ENCODE results near the gene EEF1AKMT2. TPM values are rescaled to one million over a fixed set of nuclear protein-coding genes. Genes with fewer than 3 reads are reported as not detected.

The EEF1AKMT2 gene
- polyA plus RNA-seq, 2 of the 4 experiments (the other 2 are of a cell fraction) = 23.5 to 28.1 TPM

- Histone ChIP-seq H3K9me3 (no peaks in the 10 kb centered on the region), H3K4me2 (no peak overlapping the region), H3K4me1 (peaks cover 11% of the 10 kb centered on the region; the same call in 2 of the 3 replicates), H3K27ac (no peak overlapping the region), H3K4me3 (no peak overlapping the region)
- DNase-seq (ENCODE audit: low read depth in 1 of 2, low spot score in 1 of 2) (no peak), FAIRE-seq (no peak), ATAC-seq (no peak)
- ChIA-PET POLR2A (no interaction called here), CTCF (no interaction called here)
- WGBS (ENCODE audit: missing lambda C conversion rate) = 65% methylated on average over 4 of the region's 4 CpGs
- TF ChIP-seq CHD4 (IDR thresholded peaks at IDR 0.05; ENCODE audit: borderline replicate concordance) (no peak), HOXB5 (CRISPR knock-in tag; IDR thresholded peaks at IDR 0.05) (no peak), RAD21 (conservative IDR thresholded peaks at IDR 0.05 in 1 of 2, IDR thresholded peaks at IDR 0.05 in 1 of 2) (no peak), RFX5 (IDR thresholded peaks at IDR 0.05) (no peak), SREBF2 (IDR thresholded peaks at IDR 0.05) (no peak), SMC3 (IDR thresholded peaks at IDR 0.05) (no peak), TP53 (CRISPR knock-in tag; IDR thresholded peaks at IDR 0.05) (no peak), PHF8 (IDR thresholded peaks at IDR 0.05; ENCODE audit: borderline replicate concordance, low read depth) (no peak), HES2 (IDR thresholded peaks at IDR 0.05) (no peak), NPAS2 (CRISPR knock-in tag; IDR thresholded peaks at IDR 0.05; ENCODE audit: borderline replicate concordance) (no peak), JUN (IDR thresholded peaks at IDR 0.05) (no peak), BCL3 (IDR thresholded peaks at IDR 0.05) (no peak), EHF (CRISPR knock-in tag; IDR thresholded peaks at IDR 0.05) (no peak), ZC3H11A (IDR thresholded peaks at IDR 0.05) (no peak), ZSCAN20 (CRISPR knock-in tag; IDR thresholded peaks at IDR 0.05) (no peak), ELK1 (IDR thresholded peaks at IDR 0.05; ENCODE audit: low read depth, low read length) (no peak), EP300 (IDR thresholded peaks at IDR 0.05) (no peak), MYC (IDR thresholded peaks at IDR 0.05; ENCODE audit: borderline replicate concordance, low read length) (no peak), FOXS1 (CRISPR knock-in tag; IDR thresholded peaks at IDR 0.05) (no peak)
These were observed 7.1 kb upstream of the EEF1AKMT2 start for GRCh38 chr10:124798781-124799180.

- peaks cover 11% of the 10 kb centered on the region; the same call in 2 of the 3 replicates for H3K4me1 ChIP-seq
- H3K4me2 ChIP-seq = no peak overlapping the region
- CTCF ChIA-PET = no interaction called here
- 86% methylated on average over 1 of the region's 1 CpG for WGBS (ENCODE audit: missing lambda C conversion rate)
- DNase-seq (ENCODE audit: low read depth in 1 of 2, low spot score in 1 of 2) (no peak), FAIRE-seq (no peak), ATAC-seq (no peak)
- no peaks in the 10 kb centered on the region for H3K9me3 ChIP-seq
- no peak overlapping the region for H3K4me3 ChIP-seq
- no peak overlapping the region for H3K27ac ChIP-seq
- TF ChIP-seq MAZ (IDR thresholded peaks at IDR 0.05; ENCODE audit: borderline replicate concordance, low read depth, low read length) = no peak
- TF ChIP-seq HOXB13 (CRISPR knock-in tag; IDR thresholded peaks at IDR 0.05; ENCODE audit: low read depth) = no peak
- TF ChIP-seq HEYL (CRISPR knock-in tag; IDR thresholded peaks at IDR 0.05) = no peak
- TF ChIP-seq KDM5A (IDR thresholded peaks at IDR 0.05) = no peak
- no peak for TF ChIP-seq ZSCAN20 (CRISPR knock-in tag; IDR thresholded peaks at IDR 0.05)
- no peak for TF ChIP-seq RCOR1 (IDR thresholded peaks at IDR 0.05; ENCODE audit: low read depth, low read length)
- no peak for TF ChIP-seq KDM1A (IDR thresholded peaks at IDR 0.05; ENCODE audit: low read depth)
- no peak for TF ChIP-seq EP300 (IDR thresholded peaks at IDR 0.05)
- no peak for TF ChIP-seq CEBPB (IDR thresholded peaks at IDR 0.05)
- TF ChIP-seq BCL3 (IDR thresholded peaks at IDR 0.05) = no peak
- TF ChIP-seq SMC3 (IDR thresholded peaks at IDR 0.05) = no peak
- TF ChIP-seq RAD21 (conservative IDR thresholded peaks at IDR 0.05 in 1 of 2, IDR thresholded peaks at IDR 0.05 in 1 of 2) = no peak
- TF ChIP-seq CHD4 (IDR thresholded peaks at IDR 0.05; ENCODE audit: borderline replicate concordance) = no peak
- no peak for TF ChIP-seq POLR2A (IDR thresholded peaks at IDR 0.05; ENCODE audit: low read length)
- no peak for TF ChIP-seq BHLHE40 (IDR thresholded peaks at IDR 0.05; ENCODE audit: low read depth, low read length)
- TF ChIP-seq CBX2 (IDR thresholded peaks at IDR 0.05; ENCODE audit: borderline replicate concordance, low read depth) = no peak
- POLR2A ChIA-PET = no interaction called here
These were observed 6.7 kb upstream of the EEF1AKMT2 start for GRCh38 chr10:124798364-124798763.
